GM13976 (cell line): ENCODE measurements around the gene EIF4E1B.

Experiments
- DNase-seq: peaks from one replicate; pipeline ENCODE4 v3.0.0; 2012; ENCODE audit warnings: low spot score
- in situ Hi-C: fragments of 300-500 bp; cut with MboI; formaldehyde crosslinking; loops from one replicate; pipeline ENCODE4 v1.12.0; 2022; ENCODE audit warnings: low sequenced_read_pairs, mixed read lengths, inconsistent platforms; ENCODE audit not compliant: unreplicated experiment
- TF ChIP-seq, protein P1 (sequence below): IDR thresholded peaks from 2 replicates; pipeline ENCODE4 v1.5.1; 2012; ENCODE audit warnings: borderline replicate concordance, mild to moderate bottlenecking; ENCODE audit not compliant: insufficient read depth; ENCODE audit errors: extremely low read depth, missing control alignments, control extremely low read depth

The EIF4E1B gene

DNA sequence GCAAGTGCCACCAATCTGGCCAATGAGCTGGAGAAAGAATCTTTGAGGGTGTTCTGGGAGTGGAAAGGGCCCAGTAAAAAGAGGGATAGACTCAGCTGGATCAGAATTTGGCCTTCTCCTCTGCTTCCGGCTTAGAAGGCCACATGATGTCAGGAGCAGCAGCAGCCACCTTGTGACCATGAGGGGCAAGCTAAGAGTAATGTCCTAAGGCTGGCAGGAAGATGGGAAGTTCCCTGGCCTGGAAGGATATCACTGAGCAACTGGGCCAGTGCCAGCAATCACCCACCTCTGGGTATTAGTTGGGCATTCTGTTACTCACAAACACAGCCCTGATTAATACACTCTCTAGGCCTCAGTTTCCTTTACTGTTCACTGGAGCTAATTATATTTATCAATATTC, 61.0 kb downstream of the EIF4E1B start:
- TF ChIP-seq, protein P1, sequence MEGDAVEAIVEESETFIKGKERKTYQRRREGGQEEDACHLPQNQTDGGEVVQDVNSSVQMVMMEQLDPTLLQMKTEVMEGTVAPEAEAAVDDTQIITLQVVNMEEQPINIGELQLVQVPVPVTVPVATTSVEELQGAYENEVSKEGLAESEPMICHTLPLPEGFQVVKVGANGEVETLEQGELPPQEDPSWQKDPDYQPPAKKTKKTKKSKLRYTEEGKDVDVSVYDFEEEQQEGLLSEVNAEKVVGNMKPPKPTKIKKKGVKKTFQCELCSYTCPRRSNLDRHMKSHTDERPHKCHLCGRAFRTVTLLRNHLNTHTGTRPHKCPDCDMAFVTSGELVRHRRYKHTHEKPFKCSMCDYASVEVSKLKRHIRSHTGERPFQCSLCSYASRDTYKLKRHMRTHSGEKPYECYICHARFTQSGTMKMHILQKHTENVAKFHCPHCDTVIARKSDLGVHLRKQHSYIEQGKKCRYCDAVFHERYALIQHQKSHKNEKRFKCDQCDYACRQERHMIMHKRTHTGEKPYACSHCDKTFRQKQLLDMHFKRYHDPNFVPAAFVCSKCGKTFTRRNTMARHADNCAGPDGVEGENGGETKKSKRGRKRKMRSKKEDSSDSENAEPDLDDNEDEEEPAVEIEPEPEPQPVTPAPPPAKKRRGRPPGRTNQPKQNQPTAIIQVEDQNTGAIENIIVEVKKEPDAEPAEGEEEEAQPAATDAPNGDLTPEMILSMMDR = no peak
- in situ Hi-C loops = no loop called here
- DNase-seq = no peak

DNA sequence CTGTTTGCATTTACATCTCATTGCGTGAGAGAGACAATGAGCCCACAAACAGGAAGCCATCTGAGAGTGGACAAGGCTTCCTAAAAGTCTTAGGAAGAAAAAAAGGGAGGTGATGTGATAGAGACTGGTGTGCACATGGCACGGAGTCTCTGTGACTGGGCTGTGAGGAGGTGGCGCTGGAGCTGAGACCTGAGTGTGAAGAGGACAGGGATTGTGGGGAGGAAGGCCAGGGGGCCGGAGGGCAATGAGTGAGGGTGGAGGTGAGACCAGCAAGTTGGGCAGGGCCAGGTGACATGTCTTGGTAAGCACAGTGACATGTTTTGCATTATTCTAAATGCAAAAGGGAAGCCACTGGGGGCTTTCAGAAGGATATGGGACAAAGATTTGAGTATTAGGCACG, 61.9 kb downstream of the EIF4E1B start:
- in situ Hi-C loops = no loop called here
- TF ChIP-seq, protein P1 = no peak
- DNase-seq = no peak

DNA sequence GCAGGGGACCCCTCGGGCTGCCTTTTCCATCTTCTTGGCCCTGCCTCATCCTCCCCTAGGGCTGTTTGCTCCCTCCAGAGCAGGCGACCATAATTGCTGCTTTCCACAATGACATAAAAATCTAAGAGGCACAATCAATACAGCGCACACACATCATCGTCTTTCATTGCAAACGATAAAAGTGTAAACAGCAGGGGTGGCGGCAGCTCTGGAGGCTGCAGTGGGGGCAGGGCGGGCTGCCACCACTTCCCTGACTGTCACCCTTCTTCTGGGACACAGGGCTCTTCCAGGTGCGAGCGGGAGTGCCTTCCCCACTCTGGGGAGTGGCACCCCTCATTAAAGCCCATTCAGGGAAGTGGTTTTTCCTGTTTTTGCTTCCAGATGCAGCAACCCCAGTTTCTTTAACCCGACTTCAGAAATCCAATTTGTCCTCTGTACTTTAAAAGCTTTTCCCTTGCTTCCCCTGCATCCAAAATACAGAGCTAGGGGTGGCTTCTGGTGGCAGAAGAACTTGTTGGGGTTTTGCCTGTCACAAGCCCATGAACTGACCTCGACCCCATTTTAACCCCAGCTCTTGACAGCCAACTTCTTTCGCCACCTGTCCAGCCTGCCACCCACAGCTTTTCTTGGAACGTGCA, 62.5 kb downstream of the EIF4E1B start:
- TF ChIP-seq, protein P1 = no peak
- in situ Hi-C loops = no loop called here
- no peak for DNase-seq

DNA sequence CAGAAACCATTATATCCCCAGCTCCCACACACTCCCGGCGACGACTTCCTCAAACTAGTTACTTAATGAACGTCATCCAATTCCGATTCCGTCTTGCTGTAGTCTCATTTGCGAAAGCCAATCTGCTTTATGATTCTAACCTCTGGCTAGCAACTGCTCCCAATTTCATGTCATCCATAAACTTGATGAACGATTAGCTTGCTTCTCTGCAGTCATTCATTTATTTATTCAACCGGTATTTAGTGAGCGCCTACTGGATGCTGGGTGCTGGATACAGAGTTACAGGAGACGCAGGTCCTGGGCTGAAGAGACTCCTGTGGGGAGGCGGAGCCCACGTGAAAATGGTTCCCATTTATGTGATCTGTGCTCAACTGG, 63.0 kb downstream of the EIF4E1B start:
- in situ Hi-C loops = no loop called here
- TF ChIP-seq, protein P1 = no peak
- no peak for DNase-seq

DNA sequence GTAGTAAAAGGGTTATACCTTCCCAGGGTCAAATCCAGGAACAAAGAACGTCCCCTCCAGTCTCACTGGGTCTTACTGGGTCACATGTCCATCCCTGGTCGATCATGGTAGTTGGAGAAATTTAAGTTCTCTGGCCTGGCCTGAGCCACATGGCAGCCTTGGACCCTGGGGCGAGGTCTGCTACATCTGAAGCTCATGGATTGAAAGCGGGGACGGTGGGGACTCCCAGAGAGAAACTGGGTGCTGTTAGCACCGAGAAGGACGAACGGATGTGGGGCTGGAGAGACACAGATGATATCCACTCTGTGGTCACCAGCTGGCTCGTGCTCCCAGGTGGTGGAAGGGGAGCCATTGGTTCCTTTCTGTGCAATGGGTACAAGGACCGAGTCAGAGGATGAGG, 63.7 kb downstream of the EIF4E1B start:
- TF ChIP-seq, protein P1 = no peak
- DNase-seq = no peak
- in situ Hi-C loops = no loop called here

DNA sequence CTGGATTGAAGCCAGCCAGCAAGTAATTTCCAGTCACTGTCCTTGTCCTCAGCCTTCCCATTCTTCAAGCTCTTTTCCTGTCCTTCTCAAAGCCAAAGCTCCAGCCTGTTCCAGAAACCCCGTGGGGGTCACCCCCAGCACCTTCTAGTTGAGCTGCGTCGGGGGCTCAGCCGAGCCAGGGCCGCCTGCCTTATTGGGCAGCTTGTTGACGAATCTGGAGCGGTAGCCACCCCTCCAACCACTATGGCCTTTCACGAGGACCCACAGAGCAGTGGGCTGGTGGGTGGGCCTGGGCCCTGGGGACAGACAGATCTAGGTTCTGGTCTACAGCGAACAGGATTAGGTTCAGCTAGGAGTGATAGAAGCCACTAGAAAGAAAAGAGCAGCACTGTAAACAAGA, 64.2 kb downstream of the EIF4E1B start:
- in situ Hi-C loops = no loop called here
- TF ChIP-seq, protein P1 = no peak
- no peak for DNase-seq
